ENCODE measurements around the gene CACNA1I.

CACNA1I gene

DNA sequence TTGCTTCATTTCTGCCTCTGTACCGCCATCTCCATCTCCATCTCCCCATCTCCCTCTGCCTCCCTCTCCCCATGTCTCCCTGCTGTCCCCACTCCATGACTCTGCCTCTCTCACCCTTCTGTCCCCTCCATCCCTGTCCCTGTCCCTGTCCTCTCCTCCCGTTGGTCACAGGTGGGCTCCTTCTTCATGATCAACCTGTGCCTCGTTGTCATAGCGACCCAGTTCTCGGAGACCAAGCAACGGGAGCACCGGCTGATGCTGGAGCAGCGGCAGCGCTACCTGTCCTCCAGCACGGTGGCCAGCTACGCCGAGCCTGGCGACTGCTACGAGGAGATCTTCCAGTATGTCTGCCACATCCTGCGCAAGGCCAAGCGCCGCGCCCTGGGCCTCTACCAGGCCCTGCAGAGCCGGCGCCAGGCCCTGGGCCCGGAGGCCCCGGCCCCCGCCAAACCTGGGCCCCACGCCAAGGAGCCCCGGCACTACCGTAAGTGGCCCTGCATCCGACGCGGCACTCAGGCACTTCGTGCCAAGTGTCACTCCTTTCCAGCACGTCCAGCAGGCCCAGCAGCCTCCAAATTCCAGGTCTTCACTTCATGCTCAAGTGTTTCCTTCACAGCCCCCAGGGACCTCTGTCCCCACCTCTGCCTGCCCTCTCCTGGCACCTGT lies 76.0 kb downstream of the CACNA1I start:
- Histone ChIP-seq H3K27ac (ENCODE audit: low read depth, low read length) (no peak overlapping the region), H3K4me3 (ENCODE audit: insufficient read depth, low read length, poor library complexity, severe bottlenecking) (no peak overlapping the region), H3K4me2 (ENCODE audit: low read depth, low read length, poor library complexity, severe bottlenecking) (no peak overlapping the region), H3K27me3 (ENCODE audit: low read length) (no peaks in the 10 kb centered on the region), H4K20me1 (ENCODE audit: low read depth, low read length) (no peaks in the 10 kb centered on the region), H3K9ac (ENCODE audit: low read length) (no peak overlapping the region), H2AFZ (ENCODE audit: low read depth, low read length, severe bottlenecking) (no peak overlapping the region), H3K9me2 (replicated peaks; ENCODE audit: insufficient read depth, low read length) (no peaks in the 10 kb centered on the region), H3F3A (ENCODE audit: insufficient read depth) (no peaks in the 10 kb centered on the region), H3K9me3 (ENCODE audit: insufficient read depth, low read length) (no peaks in the 10 kb centered on the region), H3K79me2 (ENCODE audit: insufficient read depth, low read length) (no peaks in the 10 kb centered on the region), H3K36me3 (ENCODE audit: low read length) (no peaks in the 10 kb centered on the region)
- TF ChIP-seq, protein P1, sequence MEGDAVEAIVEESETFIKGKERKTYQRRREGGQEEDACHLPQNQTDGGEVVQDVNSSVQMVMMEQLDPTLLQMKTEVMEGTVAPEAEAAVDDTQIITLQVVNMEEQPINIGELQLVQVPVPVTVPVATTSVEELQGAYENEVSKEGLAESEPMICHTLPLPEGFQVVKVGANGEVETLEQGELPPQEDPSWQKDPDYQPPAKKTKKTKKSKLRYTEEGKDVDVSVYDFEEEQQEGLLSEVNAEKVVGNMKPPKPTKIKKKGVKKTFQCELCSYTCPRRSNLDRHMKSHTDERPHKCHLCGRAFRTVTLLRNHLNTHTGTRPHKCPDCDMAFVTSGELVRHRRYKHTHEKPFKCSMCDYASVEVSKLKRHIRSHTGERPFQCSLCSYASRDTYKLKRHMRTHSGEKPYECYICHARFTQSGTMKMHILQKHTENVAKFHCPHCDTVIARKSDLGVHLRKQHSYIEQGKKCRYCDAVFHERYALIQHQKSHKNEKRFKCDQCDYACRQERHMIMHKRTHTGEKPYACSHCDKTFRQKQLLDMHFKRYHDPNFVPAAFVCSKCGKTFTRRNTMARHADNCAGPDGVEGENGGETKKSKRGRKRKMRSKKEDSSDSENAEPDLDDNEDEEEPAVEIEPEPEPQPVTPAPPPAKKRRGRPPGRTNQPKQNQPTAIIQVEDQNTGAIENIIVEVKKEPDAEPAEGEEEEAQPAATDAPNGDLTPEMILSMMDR (IDR thresholded peaks at IDR 0.05; ENCODE audit: insufficient read depth, low read length, poor library complexity, severe bottlenecking) = no peak
- no peak for TF ChIP-seq EZH2phosphoT487 (conservative IDR thresholded peaks at IDR 0.05; ENCODE audit: low read length)

DNA sequence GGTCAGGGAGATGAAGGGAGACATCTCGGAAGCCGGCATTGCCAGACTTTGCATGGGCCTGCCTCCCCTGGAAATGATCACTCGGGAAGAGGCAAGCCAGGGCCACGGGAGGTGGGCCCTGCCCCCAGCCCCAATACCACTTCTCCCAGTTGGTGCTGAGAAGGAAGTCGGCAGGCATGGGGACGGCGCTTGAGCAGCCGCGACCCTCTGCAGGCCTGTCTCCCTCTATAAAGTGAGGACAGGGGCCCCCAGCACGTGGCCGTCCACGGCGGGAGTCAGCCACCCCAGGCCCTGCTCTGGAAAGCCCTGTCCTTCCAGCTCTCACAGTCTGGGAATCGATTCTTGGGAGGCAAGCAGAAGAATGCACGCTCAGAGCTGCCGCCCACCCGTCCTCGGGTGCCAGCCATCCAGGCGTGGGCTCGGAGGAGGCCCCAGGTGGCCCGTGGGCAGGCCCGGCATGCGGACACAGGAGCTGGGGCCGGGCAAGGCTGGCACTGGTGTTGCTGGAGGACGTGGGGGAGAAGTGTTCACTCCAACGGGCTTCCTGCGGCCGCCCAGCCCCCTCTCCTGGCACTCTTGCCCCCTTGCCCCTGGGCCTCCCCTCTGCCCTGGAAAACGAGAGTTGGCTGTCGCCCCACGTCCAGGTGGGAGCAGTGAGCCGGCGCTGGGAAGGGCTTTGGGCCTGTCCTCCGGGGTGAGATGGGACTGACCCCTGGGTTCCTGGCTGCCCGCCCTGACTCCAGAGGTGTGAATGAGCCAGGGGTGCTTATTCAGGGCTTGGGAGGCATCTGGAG lies 77.5 kb downstream of the CACNA1I start:
- no peaks in the 10 kb centered on the region for H3F3A ChIP-seq (ENCODE audit: insufficient read depth)
- H4K20me1 ChIP-seq (ENCODE audit: low read depth, low read length) = no peaks in the 10 kb centered on the region
- no peaks in the 10 kb centered on the region for H3K9me2 ChIP-seq (replicated peaks; ENCODE audit: insufficient read depth, low read length)
- no peak overlapping the region for H2AFZ ChIP-seq (ENCODE audit: low read depth, low read length, severe bottlenecking)
- H3K27me3 ChIP-seq (ENCODE audit: low read length) = no peaks in the 10 kb centered on the region
- H3K4me2 ChIP-seq (ENCODE audit: low read depth, low read length, poor library complexity, severe bottlenecking) = no peak overlapping the region
- no peaks in the 10 kb centered on the region for H3K79me2 ChIP-seq (ENCODE audit: insufficient read depth, low read length)
- no peaks in the 10 kb centered on the region for H3K36me3 ChIP-seq (ENCODE audit: low read length)
- H3K9ac ChIP-seq (ENCODE audit: low read length) = no peak overlapping the region
- H3K9me3 ChIP-seq (ENCODE audit: insufficient read depth, low read length) = no peaks in the 10 kb centered on the region
- no peak overlapping the region for H3K27ac ChIP-seq (ENCODE audit: low read depth, low read length)
- no peak overlapping the region for H3K4me3 ChIP-seq (ENCODE audit: insufficient read depth, low read length, poor library complexity, severe bottlenecking)
- no peak for TF ChIP-seq EZH2phosphoT487 (conservative IDR thresholded peaks at IDR 0.05; ENCODE audit: low read length)
- TF ChIP-seq, protein P1 (IDR thresholded peaks at IDR 0.05; ENCODE audit: insufficient read depth, low read length, poor library complexity, severe bottlenecking) = no peak

DNA sequence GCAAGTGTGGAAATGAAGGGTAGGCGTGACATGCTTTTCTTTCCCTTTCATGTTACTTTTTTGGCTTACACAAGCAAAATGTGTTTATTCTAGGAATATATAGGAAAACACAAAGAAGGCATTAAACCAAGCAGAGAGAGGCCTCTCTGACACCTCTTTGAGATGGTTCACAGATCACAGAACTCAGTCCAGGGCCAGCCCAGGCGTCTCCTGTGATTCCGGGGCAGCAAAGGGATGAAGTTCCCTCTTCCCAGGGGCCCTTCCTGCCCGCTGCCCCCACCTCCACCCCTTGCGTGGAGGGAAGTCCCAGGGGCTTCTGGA lies 78.0 kb downstream of the CACNA1I start:
- Histone ChIP-seq H2AFZ (ENCODE audit: low read depth, low read length, severe bottlenecking) (no peak overlapping the region), H3K4me2 (ENCODE audit: low read depth, low read length, poor library complexity, severe bottlenecking) (no peak overlapping the region), H3K27ac (ENCODE audit: low read depth, low read length) (no peak overlapping the region), H3K9me2 (replicated peaks; ENCODE audit: insufficient read depth, low read length) (no peaks in the 10 kb centered on the region), H3F3A (ENCODE audit: insufficient read depth) (no peaks in the 10 kb centered on the region), H3K9me3 (ENCODE audit: insufficient read depth, low read length) (no peaks in the 10 kb centered on the region), H4K20me1 (ENCODE audit: low read depth, low read length) (no peaks in the 10 kb centered on the region), H3K4me3 (ENCODE audit: insufficient read depth, low read length, poor library complexity, severe bottlenecking) (no peak overlapping the region), H3K27me3 (ENCODE audit: low read length) (no peaks in the 10 kb centered on the region), H3K9ac (ENCODE audit: low read length) (no peak overlapping the region), H3K36me3 (ENCODE audit: low read length) (no peaks in the 10 kb centered on the region), H3K79me2 (ENCODE audit: insufficient read depth, low read length) (no peaks in the 10 kb centered on the region)
- no peak for TF ChIP-seq EZH2phosphoT487 (conservative IDR thresholded peaks at IDR 0.05; ENCODE audit: low read length)
- TF ChIP-seq, protein P1 (IDR thresholded peaks at IDR 0.05; ENCODE audit: insufficient read depth, low read length, poor library complexity, severe bottlenecking) = no peak

Data from SU-DHL-6 (cell line).